IPS-18a (cell line): Measurements from ENCODE around the gene TSPAN7.

Source experiments
- H3K27ac ChIP-seq: one replicate; pipeline ENCODE4 v1.5.1; 2013; ENCODE audit warnings: low read length
- H3K27me3 ChIP-seq: one replicate; pipeline ENCODE4 v1.6.1; 2013; ENCODE audit warnings: mild to moderate bottlenecking, low read length; ENCODE audit not compliant: control insufficient read depth, insufficient read depth
- H3K36me3 ChIP-seq: one replicate; pipeline ENCODE4 v1.6.1; 2013; ENCODE audit warnings: low read depth, low read length; ENCODE audit not compliant: control insufficient read depth
- H3K4me1 ChIP-seq: one replicate; pipeline ENCODE4 v1.6.1; 2013; ENCODE audit warnings: low read depth, low read length; ENCODE audit not compliant: control insufficient read depth
- H3K4me3 ChIP-seq: one replicate; pipeline ENCODE4 v1.5.1; 2013; ENCODE audit warnings: low read length
- H3K9ac ChIP-seq: one replicate; pipeline ENCODE4 v1.6.1; 2013; ENCODE audit warnings: mild to moderate bottlenecking, low read length, moderate library complexity
- H3K9me3 ChIP-seq: one replicate; pipeline ENCODE4 v1.6.1; 2013; ENCODE audit warnings: low read depth, low read length; ENCODE audit not compliant: control insufficient read depth

Gene TSPAN7

DNA sequence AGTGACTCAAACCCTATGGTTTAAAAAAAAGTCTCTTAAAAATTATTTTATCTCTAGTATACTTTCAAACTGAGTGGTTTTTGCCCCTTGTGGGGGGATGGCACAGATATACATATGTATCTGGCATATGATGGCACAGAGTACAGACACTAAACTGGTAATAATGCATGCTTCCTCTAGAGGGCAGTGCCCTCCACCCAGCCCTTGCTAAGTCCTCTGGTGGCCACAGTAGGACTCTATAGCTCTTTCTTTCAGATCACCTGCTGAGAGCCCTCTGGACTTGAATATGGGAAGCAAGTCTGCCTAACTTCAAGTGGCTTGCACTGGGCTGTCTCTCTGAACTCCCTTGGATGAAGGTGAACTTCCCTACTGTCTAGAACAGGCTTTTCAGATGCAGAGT, 66.3 kb downstream of the TSPAN7 start:
- H3K9ac ChIP-seq, result no peak overlapping the region
- no peak overlapping the region for H3K27ac ChIP-seq
- peaks cover 4% of the 10 kb centered on the region for H3K9me3 ChIP-seq
- no peaks in the 10 kb centered on the region for H3K4me1 ChIP-seq
- no peak overlapping the region for H3K4me3 ChIP-seq
- H3K36me3 ChIP-seq, result no peaks in the 10 kb centered on the region
- no peaks in the 10 kb centered on the region for H3K27me3 ChIP-seq

DNA sequence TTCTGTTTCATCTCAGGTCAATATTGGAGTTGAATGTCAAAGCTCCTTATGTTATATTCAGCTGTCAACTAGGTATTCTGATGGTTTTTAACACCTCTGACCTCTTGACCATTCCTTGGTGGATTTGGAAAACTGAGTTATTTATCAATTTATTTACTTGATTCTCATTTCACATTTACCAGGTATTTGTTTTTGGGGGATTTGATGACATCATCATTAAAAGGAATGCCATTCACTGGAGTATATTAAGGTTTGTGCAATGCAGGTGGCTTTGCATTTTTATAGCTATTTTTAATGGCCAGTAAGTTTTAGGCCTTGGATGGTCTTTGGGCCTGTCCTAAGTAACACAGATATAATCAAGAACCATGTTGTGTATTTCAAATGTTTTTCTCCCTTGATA, 67.2 kb downstream of the TSPAN7 start:
- Histone ChIP-seq H3K4me3 (no peak overlapping the region), H3K36me3 (no peaks in the 10 kb centered on the region), H3K9ac (no peak overlapping the region), H3K27ac (no peak overlapping the region), H3K9me3 (peaks cover 4% of the 10 kb centered on the region), H3K4me1 (no peaks in the 10 kb centered on the region), H3K27me3 (no peaks in the 10 kb centered on the region)

DNA sequence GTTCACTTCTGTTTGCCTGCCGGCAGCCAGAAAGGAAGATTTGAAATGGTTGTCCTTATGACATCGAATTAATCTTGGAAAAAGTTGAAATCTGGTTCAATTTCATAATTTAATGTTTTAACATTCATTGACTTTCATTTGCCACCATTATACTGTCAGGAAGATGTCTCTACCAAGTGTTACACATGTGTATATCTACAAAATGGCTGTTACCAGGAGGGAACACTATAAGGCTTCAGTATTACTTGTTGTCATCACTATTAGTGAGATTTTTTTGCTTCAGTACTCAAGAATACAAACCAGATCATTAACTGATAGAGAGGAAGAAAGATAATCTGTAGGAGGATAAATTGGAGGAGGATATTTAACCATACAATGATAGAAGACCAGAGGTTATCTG, 71.2 kb downstream of the TSPAN7 start:
- H3K9ac ChIP-seq, result no peak overlapping the region
- peaks cover 8% of the 10 kb centered on the region for H3K9me3 ChIP-seq
- H3K4me1 ChIP-seq, result no peaks in the 10 kb centered on the region
- no peak overlapping the region for H3K27ac ChIP-seq
- no peaks in the 10 kb centered on the region for H3K36me3 ChIP-seq
- H3K27me3 ChIP-seq, result no peaks in the 10 kb centered on the region
- no peak overlapping the region for H3K4me3 ChIP-seq

DNA sequence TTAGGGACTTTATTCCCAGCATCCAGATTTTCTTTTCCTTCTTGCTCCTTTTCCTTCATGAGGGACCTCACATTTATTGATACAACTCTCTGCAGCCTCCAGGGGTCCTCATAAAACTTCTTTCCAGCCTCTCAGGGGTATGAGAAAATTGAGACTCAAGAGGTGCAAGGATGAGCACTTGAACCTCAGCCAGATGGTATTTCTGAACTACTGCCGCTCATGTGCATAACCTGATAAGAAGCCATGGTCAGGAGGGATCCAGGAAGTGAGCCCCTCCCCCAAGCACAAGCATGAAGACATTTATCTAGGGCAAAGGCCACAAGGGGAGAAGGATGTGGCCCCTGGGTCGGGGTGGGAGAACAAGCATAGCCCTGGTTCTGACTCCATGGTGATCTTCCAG, 73.3 kb downstream of the TSPAN7 start:
- Histone ChIP-seq H3K27me3 (no peaks in the 10 kb centered on the region), H3K9me3 (peaks cover 14% of the 10 kb centered on the region), H3K9ac (no peak overlapping the region), H3K36me3 (no peaks in the 10 kb centered on the region), H3K4me3 (no peak overlapping the region), H3K27ac (no peak overlapping the region), H3K4me1 (no peaks in the 10 kb centered on the region)

DNA sequence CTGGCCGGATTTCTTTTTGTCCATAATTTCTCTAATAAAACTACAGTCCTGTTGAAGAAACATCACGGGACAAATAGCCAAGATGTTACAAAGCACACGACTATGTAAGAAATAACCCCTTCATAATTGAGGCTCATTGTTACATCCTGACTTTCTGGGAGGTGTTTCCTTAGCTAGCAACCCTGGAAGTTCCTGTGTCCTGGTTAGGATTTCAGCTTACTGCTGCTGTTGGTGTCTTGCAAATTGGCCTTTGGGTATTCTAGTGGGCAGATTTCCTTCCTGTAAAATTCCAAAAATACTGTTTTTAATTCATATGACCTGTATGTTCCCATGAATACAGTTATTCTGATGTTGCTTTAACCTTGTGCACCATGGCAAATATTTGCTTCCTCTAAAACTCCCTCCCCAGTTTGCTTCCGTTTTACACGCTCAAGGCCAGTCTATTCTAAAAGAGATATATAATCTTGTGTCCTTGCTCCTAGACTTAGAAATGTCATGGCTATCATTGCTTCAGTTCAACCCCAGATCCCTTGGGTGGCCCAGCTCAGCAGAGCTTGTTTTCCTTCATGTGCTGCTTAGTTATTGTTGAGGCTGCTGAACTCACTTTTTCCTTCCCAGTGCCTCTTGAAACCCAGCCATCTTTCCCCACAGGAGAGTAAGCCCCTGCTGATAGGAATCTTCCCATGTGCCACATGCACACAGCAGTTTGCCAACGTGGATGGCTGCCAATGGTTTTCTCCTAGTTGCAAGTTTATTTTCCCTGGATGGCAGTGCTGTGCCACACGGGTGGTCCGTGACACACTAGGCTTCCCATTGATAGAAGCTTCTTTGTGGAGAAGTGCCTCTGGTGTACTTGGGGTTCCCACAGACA, 75.8 kb downstream of the TSPAN7 start:
- Histone ChIP-seq H3K9ac (no peak overlapping the region), H3K27me3 (no peaks in the 10 kb centered on the region), H3K36me3 (no peaks in the 10 kb centered on the region), H3K9me3 (peaks cover 17% of the 10 kb centered on the region), H3K27ac (no peak overlapping the region), H3K4me3 (no peak overlapping the region), H3K4me1 (no peaks in the 10 kb centered on the region)

DNA sequence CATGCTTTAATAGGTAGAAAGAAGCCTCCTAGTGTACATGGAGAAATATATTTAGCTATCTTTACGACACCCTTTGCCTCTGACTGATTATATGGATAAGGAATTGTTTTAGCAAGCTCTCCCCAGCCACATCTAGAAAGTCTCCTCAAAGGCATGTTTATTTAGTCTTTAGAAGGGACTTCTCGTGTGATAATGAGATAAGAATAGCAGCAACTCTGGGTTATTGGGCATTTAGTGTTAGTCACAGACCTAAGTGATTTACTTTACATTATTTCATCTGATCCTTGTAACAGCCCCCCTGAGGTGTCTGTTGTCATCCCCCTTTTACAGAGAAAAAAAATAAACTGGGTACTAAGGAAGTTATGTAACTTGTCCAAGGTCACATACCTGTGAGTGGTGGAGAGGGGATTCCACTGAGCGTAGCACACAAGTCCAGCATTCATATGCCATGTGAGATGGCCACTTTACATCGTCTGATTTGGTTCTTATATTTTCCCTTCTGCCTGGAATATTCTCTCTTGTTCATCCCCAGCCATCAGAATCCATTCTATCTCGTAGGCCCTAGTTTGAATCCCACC, 77.7 kb downstream of the TSPAN7 start:
- Histone ChIP-seq H3K36me3 (no peaks in the 10 kb centered on the region), H3K4me3 (no peak overlapping the region), H3K4me1 (no peaks in the 10 kb centered on the region), H3K9ac (no peak overlapping the region), H3K27ac (no peak overlapping the region), H3K9me3 (peaks cover 26% of the 10 kb centered on the region), H3K27me3 (no peaks in the 10 kb centered on the region)

DNA sequence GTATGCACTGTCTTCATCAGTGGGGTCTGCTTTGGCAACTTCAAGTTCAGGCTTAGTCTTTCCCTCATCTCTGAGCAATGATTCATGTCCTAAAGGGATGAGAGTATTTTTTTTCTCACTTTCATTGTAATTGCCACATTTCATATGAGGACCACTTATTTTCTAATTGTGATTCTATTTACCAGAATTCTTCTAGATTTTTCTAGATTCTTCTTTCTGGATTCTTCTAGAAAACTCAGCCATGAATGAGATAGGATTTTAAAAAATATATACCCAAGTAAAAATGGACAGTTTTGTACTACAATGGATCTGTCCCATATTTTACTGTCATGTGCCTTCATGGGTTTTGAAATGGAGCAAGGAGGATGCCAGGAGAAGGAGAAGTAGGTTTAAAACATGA, 78.4 kb downstream of the TSPAN7 start:
- Histone ChIP-seq H3K27me3 (no peaks in the 10 kb centered on the region), H3K9ac (no peak overlapping the region), H3K36me3 (no peaks in the 10 kb centered on the region), H3K4me1 (no peaks in the 10 kb centered on the region), H3K4me3 (no peak overlapping the region), H3K27ac (no peak overlapping the region), H3K9me3 (peaks cover 26% of the 10 kb centered on the region)

DNA sequence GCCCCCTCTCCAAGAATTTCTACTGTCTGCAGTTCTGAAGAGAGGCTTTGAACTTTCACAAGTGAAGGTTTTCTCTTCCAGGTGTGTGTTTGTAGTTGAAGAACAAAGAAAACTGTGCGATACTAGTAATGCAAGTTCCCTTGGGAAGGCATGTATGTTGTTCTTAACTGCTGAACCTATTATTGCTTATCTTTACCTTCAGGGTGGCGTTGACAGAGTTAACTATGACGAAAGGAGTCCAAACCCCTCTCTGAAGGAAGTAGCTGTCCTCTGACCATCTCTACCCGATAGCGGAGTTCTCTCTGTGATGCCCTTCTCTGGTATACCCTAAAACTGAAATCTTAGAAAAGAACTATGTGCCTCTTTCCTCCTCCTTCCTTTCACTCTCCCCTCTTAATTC, 79.9 kb downstream of the TSPAN7 start:
- Histone ChIP-seq H3K27me3 (no peaks in the 10 kb centered on the region), H3K4me3 (no peak overlapping the region), H3K9ac (no peak overlapping the region), H3K27ac (no peak overlapping the region), H3K4me1 (no peaks in the 10 kb centered on the region), H3K9me3 (peaks cover 27% of the 10 kb centered on the region), H3K36me3 (no peaks in the 10 kb centered on the region)

DNA sequence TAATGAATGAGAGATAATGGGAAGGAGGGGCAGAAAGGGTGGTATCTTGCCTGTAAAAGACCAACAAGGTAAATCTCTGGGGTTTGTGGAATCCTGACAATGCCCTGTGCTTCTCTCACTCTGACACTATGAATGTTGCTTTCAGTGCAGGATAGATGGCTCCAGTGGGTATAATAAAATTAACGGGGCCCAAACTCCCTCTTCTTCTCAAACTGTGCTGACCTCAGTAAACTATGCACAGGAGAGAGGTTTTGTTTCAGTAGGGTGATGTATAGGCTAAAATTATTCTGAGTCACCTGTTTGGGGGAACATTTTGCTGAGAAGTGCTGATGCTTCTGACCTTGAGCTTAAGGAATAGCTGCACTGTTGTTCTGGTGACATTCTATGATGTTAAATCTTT, 82.6 kb downstream of the TSPAN7 start:
- no peak overlapping the region for H3K4me3 ChIP-seq
- H3K36me3 ChIP-seq, result no peaks in the 10 kb centered on the region
- no peaks in the 10 kb centered on the region for H3K27me3 ChIP-seq
- H3K9ac ChIP-seq, result no peak overlapping the region
- H3K27ac ChIP-seq, result no peak overlapping the region
- H3K4me1 ChIP-seq, result no peaks in the 10 kb centered on the region
- peaks cover 29% of the 10 kb centered on the region for H3K9me3 ChIP-seq

DNA sequence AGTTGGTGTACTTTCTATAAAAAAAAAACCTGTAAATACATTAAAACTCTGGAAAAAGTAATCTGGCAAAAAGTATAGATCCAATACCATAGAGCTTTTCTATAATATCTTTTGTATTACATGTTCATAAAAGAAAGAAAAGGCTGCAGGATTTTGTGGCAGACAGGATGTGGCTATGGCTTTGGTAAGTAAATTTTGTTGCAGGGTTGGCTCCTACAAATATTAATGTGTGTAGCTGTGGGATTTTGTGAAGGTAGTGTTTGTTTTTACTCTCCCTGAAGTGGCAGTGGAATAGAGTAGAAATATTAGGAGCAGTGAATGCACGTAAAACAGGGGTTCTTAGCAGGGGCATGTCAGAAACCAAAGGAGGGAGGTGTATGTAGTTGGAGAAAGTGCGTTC, 84.8 kb downstream of the TSPAN7 start:
- Histone ChIP-seq H3K4me3 (no peak overlapping the region), H3K9ac (no peak overlapping the region), H3K27ac (no peak overlapping the region), H3K36me3 (no peaks in the 10 kb centered on the region), H3K9me3 (peaks cover 22% of the 10 kb centered on the region), H3K27me3 (no peaks in the 10 kb centered on the region), H3K4me1 (no peaks in the 10 kb centered on the region)

DNA sequence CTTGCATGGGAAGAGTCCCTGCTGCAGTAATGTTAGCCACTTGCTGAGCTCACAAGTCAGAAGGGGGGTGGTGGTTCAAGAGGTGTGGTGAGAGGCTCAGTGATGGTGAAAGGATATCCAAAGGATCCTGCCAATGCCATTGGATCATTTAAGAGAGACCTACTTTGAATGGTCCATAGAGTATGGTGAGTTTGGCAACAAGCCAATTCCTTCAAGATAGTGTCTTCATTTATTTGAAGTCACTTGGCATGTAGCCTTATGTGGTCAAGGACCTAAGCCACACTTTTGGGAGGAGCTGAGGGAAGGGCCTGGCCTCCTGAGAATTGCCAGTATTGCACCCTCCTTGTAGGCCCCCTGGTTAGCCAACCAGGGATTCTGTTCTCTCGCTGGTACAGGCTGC, 87.9 kb downstream of the TSPAN7 start:
- H3K36me3 ChIP-seq, result no peaks in the 10 kb centered on the region
- no peak overlapping the region for H3K27ac ChIP-seq
- H3K4me3 ChIP-seq, result no peak overlapping the region
- no peaks in the 10 kb centered on the region for H3K27me3 ChIP-seq
- peaks cover 13% of the 10 kb centered on the region for H3K9me3 ChIP-seq
- H3K9ac ChIP-seq, result no peak overlapping the region
- H3K4me1 ChIP-seq, result no peaks in the 10 kb centered on the region
